ENCODE results near the gene AGER. TPM values are rescaled to one million over a fixed set of nuclear protein-coding genes. Genes with fewer than 3 reads are reported as not detected.

AGER gene
- total and polyA plus RNA-seq, 9 of the 15 experiments (the other 6 are each of a cell fraction or from before 2014, with no cell fraction given), result 1.2 to 11.5 (median 4.1) TPM

DNA sequence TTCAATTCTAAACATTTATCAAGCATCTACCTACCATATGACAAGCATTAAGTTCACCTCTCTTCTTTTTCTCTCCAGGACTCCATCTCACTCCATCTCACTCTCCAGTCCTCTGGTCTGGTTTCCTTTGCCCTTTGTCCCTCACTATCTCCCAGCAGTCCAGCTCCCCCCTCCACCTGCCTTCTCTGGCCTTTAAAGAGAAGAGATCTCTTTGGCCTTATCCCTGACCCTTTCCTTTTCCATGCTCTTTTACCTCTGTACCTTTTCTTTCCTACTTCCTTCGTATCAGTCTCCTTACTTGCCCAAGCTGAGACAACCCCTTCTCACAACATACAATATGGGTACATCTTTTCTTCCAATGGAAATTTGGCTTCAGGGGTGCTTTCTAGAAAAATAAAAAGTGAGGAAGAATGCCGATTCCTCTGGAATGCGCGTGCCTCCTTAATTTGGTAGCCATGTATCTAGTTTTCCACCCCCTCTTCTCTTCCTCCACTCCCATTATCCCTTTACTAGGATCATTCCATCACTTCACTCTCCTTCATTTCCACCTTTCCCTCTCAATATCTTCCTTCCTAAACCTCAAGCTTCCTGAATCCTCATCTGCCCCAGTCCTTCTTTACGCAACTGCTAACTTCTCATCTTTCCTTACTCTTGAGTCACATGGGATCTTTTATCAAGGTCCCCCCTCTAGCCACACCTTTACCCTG is 7.4 kb downstream of the AGER start (continued):
- TF ChIP-seq, protein P1, sequence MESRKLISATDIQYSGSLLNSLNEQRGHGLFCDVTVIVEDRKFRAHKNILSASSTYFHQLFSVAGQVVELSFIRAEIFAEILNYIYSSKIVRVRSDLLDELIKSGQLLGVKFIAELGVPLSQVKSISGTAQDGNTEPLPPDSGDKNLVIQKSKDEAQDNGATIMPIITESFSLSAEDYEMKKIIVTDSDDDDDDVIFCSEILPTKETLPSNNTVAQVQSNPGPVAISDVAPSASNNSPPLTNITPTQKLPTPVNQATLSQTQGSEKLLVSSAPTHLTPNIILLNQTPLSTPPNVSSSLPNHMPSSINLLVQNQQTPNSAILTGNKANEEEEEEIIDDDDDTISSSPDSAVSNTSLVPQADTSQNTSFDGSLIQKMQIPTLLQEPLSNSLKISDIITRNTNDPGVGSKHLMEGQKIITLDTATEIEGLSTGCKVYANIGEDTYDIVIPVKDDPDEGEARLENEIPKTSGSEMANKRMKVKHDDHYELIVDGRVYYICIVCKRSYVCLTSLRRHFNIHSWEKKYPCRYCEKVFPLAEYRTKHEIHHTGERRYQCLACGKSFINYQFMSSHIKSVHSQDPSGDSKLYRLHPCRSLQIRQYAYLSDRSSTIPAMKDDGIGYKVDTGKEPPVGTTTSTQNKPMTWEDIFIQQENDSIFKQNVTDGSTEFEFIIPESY (CRISPR knock-in tag; IDR thresholded peaks at IDR 0.05), result no peak
- no peak for TF ChIP-seq SUPT5H (IDR thresholded peaks at IDR 0.05)
- TF ChIP-seq, protein P2, sequence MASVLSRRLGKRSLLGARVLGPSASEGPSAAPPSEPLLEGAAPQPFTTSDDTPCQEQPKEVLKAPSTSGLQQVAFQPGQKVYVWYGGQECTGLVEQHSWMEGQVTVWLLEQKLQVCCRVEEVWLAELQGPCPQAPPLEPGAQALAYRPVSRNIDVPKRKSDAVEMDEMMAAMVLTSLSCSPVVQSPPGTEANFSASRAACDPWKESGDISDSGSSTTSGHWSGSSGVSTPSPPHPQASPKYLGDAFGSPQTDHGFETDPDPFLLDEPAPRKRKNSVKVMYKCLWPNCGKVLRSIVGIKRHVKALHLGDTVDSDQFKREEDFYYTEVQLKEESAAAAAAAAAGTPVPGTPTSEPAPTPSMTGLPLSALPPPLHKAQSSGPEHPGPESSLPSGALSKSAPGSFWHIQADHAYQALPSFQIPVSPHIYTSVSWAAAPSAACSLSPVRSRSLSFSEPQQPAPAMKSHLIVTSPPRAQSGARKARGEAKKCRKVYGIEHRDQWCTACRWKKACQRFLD (CRISPR knock-in tag; IDR thresholded peaks at IDR 0.05), result no peak
- TF ChIP-seq, protein P3, sequence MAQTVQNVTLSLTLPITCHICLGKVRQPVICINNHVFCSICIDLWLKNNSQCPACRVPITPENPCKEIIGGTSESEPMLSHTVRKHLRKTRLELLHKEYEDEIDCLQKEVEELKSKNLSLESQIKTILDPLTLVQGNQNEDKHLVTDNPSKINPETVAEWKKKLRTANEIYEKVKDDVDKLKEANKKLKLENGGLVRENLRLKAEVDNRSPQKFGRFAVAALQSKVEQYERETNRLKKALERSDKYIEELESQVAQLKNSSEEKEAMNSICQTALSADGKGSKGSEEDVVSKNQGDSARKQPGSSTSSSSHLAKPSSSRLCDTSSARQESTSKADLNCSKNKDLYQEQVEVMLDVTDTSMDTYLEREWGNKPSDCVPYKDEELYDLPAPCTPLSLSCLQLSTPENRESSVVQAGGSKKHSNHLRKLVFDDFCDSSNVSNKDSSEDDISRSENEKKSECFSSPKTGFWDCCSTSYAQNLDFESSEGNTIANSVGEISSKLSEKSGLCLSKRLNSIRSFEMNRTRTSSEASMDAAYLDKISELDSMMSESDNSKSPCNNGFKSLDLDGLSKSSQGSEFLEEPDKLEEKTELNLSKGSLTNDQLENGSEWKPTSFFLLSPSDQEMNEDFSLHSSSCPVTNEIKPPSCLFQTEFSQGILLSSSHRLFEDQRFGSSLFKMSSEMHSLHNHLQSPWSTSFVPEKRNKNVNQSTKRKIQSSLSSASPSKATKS (CRISPR knock-in tag; IDR thresholded peaks at IDR 0.05), result no peak
- TF ChIP-seq, protein P4, sequence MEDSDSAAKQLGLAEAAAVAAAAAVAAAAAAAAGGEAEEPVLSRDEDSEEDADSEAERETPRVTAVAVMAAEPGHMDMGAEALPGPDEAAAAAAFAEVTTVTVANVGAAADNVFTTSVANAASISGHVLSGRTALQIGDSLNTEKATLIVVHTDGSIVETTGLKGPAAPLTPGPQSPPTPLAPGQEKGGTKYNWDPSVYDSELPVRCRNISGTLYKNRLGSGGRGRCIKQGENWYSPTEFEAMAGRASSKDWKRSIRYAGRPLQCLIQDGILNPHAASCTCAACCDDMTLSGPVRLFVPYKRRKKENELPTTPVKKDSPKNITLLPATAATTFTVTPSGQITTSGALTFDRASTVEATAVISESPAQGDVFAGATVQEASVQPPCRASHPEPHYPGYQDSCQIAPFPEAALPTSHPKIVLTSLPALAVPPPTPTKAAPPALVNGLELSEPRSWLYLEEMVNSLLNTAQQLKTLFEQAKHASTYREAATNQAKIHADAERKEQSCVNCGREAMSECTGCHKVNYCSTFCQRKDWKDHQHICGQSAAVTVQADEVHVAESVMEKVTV (CRISPR knock-in tag; IDR thresholded peaks at IDR 0.05), result no peak
- TF ChIP-seq STAT5B (CRISPR knock-in tag; IDR thresholded peaks at IDR 0.05), result no peak
- no peak for TF ChIP-seq RBM22 (IDR thresholded peaks at IDR 0.05; ENCODE audit: low read depth, low read length, poor library complexity, severe bottlenecking)
- no peak for TF ChIP-seq TSC22D4 (tag; IDR thresholded peaks at IDR 0.05)
- no peak for TF ChIP-seq ILK (tag; IDR thresholded peaks at IDR 0.05; ENCODE audit: borderline replicate concordance, low read depth)
- no peak for TF ChIP-seq CBX8 (IDR thresholded peaks at IDR 0.05; ENCODE audit: borderline replicate concordance, extremely low read depth, low read depth, low read length, poor library complexity, severe bottlenecking)
- TF ChIP-seq, protein P5, sequence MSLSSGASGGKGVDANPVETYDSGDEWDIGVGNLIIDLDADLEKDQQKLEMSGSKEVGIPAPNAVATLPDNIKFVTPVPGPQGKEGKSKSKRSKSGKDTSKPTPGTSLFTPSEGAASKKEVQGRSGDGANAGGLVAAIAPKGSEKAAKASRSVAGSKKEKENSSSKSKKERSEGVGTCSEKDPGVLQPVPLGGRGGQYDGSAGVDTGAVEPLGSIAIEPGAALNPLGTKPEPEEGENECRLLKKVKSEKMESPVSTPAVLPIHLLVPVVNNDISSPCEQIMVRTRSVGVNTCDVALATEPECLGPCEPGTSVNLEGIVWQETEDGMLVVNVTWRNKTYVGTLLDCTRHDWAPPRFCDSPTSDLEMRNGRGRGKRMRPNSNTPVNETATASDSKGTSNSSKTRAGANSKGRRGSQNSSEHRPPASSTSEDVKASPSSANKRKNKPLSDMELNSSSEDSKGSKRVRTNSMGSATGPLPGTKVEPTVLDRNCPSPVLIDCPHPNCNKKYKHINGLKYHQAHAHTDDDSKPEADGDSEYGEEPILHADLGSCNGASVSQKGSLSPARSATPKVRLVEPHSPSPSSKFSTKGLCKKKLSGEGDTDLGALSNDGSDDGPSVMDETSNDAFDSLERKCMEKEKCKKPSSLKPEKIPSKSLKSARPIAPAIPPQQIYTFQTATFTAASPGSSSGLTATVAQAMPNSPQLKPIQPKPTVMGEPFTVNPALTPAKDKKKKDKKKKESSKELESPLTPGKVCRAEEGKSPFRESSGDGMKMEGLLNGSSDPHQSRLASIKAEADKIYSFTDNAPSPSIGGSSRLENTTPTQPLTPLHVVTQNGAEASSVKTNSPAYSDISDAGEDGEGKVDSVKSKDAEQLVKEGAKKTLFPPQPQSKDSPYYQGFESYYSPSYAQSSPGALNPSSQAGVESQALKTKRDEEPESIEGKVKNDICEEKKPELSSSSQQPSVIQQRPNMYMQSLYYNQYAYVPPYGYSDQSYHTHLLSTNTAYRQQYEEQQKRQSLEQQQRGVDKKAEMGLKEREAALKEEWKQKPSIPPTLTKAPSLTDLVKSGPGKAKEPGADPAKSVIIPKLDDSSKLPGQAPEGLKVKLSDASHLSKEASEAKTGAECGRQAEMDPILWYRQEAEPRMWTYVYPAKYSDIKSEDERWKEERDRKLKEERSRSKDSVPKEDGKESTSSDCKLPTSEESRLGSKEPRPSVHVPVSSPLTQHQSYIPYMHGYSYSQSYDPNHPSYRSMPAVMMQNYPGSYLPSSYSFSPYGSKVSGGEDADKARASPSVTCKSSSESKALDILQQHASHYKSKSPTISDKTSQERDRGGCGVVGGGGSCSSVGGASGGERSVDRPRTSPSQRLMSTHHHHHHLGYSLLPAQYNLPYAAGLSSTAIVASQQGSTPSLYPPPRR (CRISPR knock-in tag; IDR thresholded peaks at IDR 0.05; ENCODE audit: borderline replicate concordance), result no peak
- TF ChIP-seq ELF2 (CRISPR knock-in tag; IDR thresholded peaks at IDR 0.05), result no peak; the same call in 1 of the 2 replicates
- TF ChIP-seq RUNX1 (IDR thresholded peaks at IDR 0.05; ENCODE audit: low read depth), result no peak
- no peak for TF ChIP-seq ZNF347 (CRISPR knock-in tag; IDR thresholded peaks at IDR 0.05; ENCODE audit: low read depth)
